Nephron progenitor cell (in vitro differentiated cells): ENCODE data around the gene FRMD1.

ENCODE experiments used
- DNase-seq: peaks from one replicate; pipeline ENCODE4 v3.0.0; 2021
- H3K27ac Mint-ChIP-seq: 2 replicates; pipeline ENCODE4 v1.8.0; 2021; ENCODE audit warnings: mild to moderate bottlenecking, moderate library complexity, mixed read lengths
- H3K27me3 Mint-ChIP-seq: 2 replicates; pipeline ENCODE4 v1.8.0; 2021; ENCODE audit warnings: mild to moderate bottlenecking, low read depth, mixed read lengths; ENCODE audit not compliant: poor library complexity
- H3K36me3 Mint-ChIP-seq: 2 replicates; pipeline ENCODE4 v1.8.0; 2021; ENCODE audit warnings: low read depth, mixed read lengths
- H3K4me1 Mint-ChIP-seq: 2 replicates; pipeline ENCODE4 v1.8.0; 2021; ENCODE audit warnings: mixed read lengths
- H3K4me3 Mint-ChIP-seq: 2 replicates; pipeline ENCODE4 v1.8.0; 2021; ENCODE audit warnings: mild to moderate bottlenecking, moderate library complexity, mixed read lengths
- H3K9me3 Mint-ChIP-seq: 2 replicates; pipeline ENCODE4 v1.8.0; 2021; ENCODE audit warnings: mild to moderate bottlenecking, moderate library complexity, mixed read lengths
- CTCF ChIP-seq: fragments of 200-600 bp; sonication (generic); IDR thresholded peaks from 2 replicates; pipeline ENCODE4 v1.5.0; 2021; ENCODE audit warnings: antibody characterized with exemption

The FRMD1 gene

GRCh38 chr6:168027521-168027920, 51.5 kb downstream of the FRMD1 start:
- no peak for DNase-seq
- no peaks in the 10 kb centered on the region for H3K36me3 Mint-ChIP-seq
- H3K4me3 Mint-ChIP-seq, result no peak overlapping the region
- no peak for TF ChIP-seq CTCF
- H3K27ac Mint-ChIP-seq, result no peak overlapping the region
- H3K27me3 Mint-ChIP-seq, result peaks cover 11% of the 10 kb centered on the region
- H3K9me3 Mint-ChIP-seq, result no peaks in the 10 kb centered on the region
- H3K4me1 Mint-ChIP-seq, result peaks cover 38% of the 10 kb centered on the region

GRCh38 chr6:168026925-168027324, 52.1 kb downstream of the FRMD1 start:
- no peak for DNase-seq
- no peak for TF ChIP-seq CTCF
- H3K4me1 Mint-ChIP-seq, result peaks cover 35% of the 10 kb centered on the region
- peaks cover 9% of the 10 kb centered on the region for H3K27me3 Mint-ChIP-seq
- H3K36me3 Mint-ChIP-seq, result no peaks in the 10 kb centered on the region
- H3K9me3 Mint-ChIP-seq, result no peaks in the 10 kb centered on the region
- H3K27ac Mint-ChIP-seq, result no peak overlapping the region
- no peak overlapping the region for H3K4me3 Mint-ChIP-seq

GRCh38 chr6:168025831-168026710, 52.9 kb downstream of the FRMD1 start:
- Mint-ChIP-seq H3K27me3 (peaks cover 8% of the 10 kb centered on the region), H3K9me3 (no peaks in the 10 kb centered on the region), H3K4me1 (peaks cover 26% of the 10 kb centered on the region), H3K36me3 (no peaks in the 10 kb centered on the region), H3K4me3 (no peak overlapping the region), H3K27ac (peak overlapping the region; percentile 57)
- DNase-seq, result no peak
- no peak for TF ChIP-seq CTCF

GRCh38 chr6:168024951-168025510, 54.0 kb downstream of the FRMD1 start:
- Mint-ChIP-seq H3K4me1 (peaks cover 19% of the 10 kb centered on the region), H3K36me3 (no peaks in the 10 kb centered on the region), H3K27ac (no peak overlapping the region), H3K27me3 (peaks cover 10% of the 10 kb centered on the region), H3K4me3 (no peak overlapping the region), H3K9me3 (no peaks in the 10 kb centered on the region)
- TF ChIP-seq CTCF, result no peak
- DNase-seq, result no peak

- Mint-ChIP-seq H3K4me1 (peaks cover 19% of the 10 kb centered on the region), H3K27ac (no peak overlapping the region), H3K9me3 (peaks cover 11% of the 10 kb centered on the region), H3K27me3 (peaks cover 14% of the 10 kb centered on the region), H3K4me3 (no peak overlapping the region), H3K36me3 (peaks cover 7% of the 10 kb centered on the region)
- no peak for TF ChIP-seq CTCF
- no peak for DNase-seq
Observed at GRCh38 chr6:168022488-168023321, 56.3 kb downstream of the FRMD1 start.
